ENCODE measurements around the gene CDIPT.

The CDIPT gene

GRCh38 chr16:29809850-29810698 is 53.0 kb downstream of the CDIPT start:
- DNase-seq (ENCODE audit: low read depth): no peak

- no peak for DNase-seq (ENCODE audit: low read depth)
Measured at GRCh38 chr16:29809031-29809747, 53.8 kb downstream of the CDIPT start.

Measured in GM04504 (cell line).